Smooth muscle cell (in vitro differentiated cells): ENCODE measurements around the gene PTCHD1. TPM values are rescaled to one million over a fixed set of nuclear protein-coding genes. Genes with fewer than 3 reads are reported as not detected.

Experiments
- DNase-seq: peaks from one replicate; lab custom pipeline; 2025; ENCODE audit not compliant: unreplicated experiment; lab: John Stamatoyannopoulos, UW
- H2AFZ ChIP-seq: fragments of 200-600 bp; sonication (generic); 2 replicates; pipeline ENCODE4 v1.6.0; 2016; ENCODE audit warnings: antibody characterized with exemption, low read depth, mild to moderate bottlenecking
- H3F3A ChIP-seq: fragments of 200-600 bp; sonication (generic); 2 replicates; pipeline ENCODE4 v1.6.0; 2017; ENCODE audit warnings: antibody characterized with exemption, low read depth
- H3K27ac ChIP-seq: fragments of 200-600 bp; sonication (generic); 2 replicates; pipeline ENCODE4 v1.5.1; 2016; ENCODE audit warnings: low read depth, mild to moderate bottlenecking
- H3K27me3 ChIP-seq: fragments of 200-600 bp; sonication (generic); 2 replicates; pipeline ENCODE4 v1.6.1; 2016; ENCODE audit warnings: low read depth, mild to moderate bottlenecking
- H3K36me3 ChIP-seq: fragments of 200-600 bp; sonication (generic); 2 replicates; pipeline ENCODE4 v1.5.1; 2016; ENCODE audit warnings: low read depth
- H3K4me1 ChIP-seq: fragments of 200-600 bp; sonication (generic); 2 replicates; pipeline ENCODE4 v1.5.1; 2016; ENCODE audit warnings: low read depth
- H3K4me2 ChIP-seq: fragments of 200-600 bp; sonication (generic); 2 replicates; pipeline ENCODE4 v1.6.0; 2016; ENCODE audit warnings: mild to moderate bottlenecking
- H3K4me3 ChIP-seq: fragments of 200-600 bp; sonication (generic); 2 replicates; pipeline ENCODE4 v1.5.1; 2016; ENCODE audit warnings: mild to moderate bottlenecking
- H3K79me2 ChIP-seq: fragments of 200-600 bp; sonication (generic); 2 replicates; pipeline ENCODE4 v1.6.0; 2016; ENCODE audit warnings: low read depth, mild to moderate bottlenecking
- H3K9ac ChIP-seq: fragments of 200-600 bp; sonication (generic); 2 replicates; pipeline ENCODE4 v1.6.0; 2016; ENCODE audit warnings: low read depth
- H3K9me3 ChIP-seq: fragments of 200-600 bp; sonication (generic); replicated peaks from 2 replicates; pipeline ENCODE4 v1.5.1; 2016; ENCODE audit warnings: low read depth
- H4K20me1 ChIP-seq: fragments of 200-600 bp; sonication (generic); 2 replicates; pipeline ENCODE4 v1.6.0; 2016; ENCODE audit warnings: low read depth
- CTCF ChIP-seq: fragments of 200-600 bp; sonication (generic); IDR thresholded peaks from 2 replicates; pipeline ENCODE4 v1.5.1; 2017; ENCODE audit warnings: borderline replicate concordance, mild to moderate bottlenecking, antibody characterized with exemption; ENCODE audit not compliant: insufficient read depth, poor library complexity, severe bottlenecking
- WGBS: methylation state at CpG from one replicate; pipeline ENCODE4 v1.1.7; 2016; ENCODE audit warnings: low lambda C conversion rate; 5-methylcytosine and 5-hydroxymethylcytosine counted together
- polyA plus RNA-seq: library from polyadenylated mRNA; unstranded; fragments of >200 nt; fragmentation: Nextera tagmentation; extraction: Ambion mirVana; gene quantifications from 2 replicates; pipeline ENCODE4 v1.2.1, GENCODE V29; 2016
- total RNA-seq: library from RNA; depleted of rRNA; stranded (reverse); fragments of >200 nt; gene quantifications from 2 replicates; pipeline ENCODE4 v1.2.3, GENCODE V29; 2014

PTCHD1 gene
- total and polyA plus RNA-seq, 2 experiments from 2014 or later, result 0.40 to 0.87 TPM

DNA sequence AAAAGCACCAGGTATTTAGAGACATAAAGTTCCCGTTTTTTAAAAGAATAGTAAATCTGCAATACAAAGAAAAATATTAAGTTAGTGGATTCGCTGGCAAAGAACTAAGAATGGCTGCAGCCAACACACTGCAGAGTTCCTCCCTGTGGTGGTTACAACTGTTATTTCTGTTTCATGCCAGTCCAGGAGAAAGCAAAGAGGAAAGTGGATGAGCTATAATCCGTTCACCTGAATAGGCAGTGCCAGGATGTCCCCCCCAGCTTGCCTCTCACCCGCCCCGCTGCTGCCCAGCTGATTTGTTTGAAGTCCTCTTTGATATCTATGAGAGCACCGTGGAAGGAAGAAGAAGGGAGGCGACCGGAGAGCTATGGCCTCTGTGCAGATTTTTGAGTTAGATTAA lies 63.9 kb downstream of the PTCHD1 start:
- H3K27ac ChIP-seq, result no peak overlapping the region
- H3F3A ChIP-seq, result no peaks in the 10 kb centered on the region
- DNase-seq, result no peak
- H3K36me3 ChIP-seq, result no peaks in the 10 kb centered on the region
- no peak overlapping the region for H3K4me2 ChIP-seq
- H2AFZ ChIP-seq, result no peak overlapping the region
- H3K9me3 ChIP-seq, result no peaks in the 10 kb centered on the region
- TF ChIP-seq CTCF, result no peak
- H3K4me1 ChIP-seq, result no peaks in the 10 kb centered on the region
- no peaks in the 10 kb centered on the region for H3K79me2 ChIP-seq
- H3K4me3 ChIP-seq, result no peak overlapping the region
- peaks cover 3% of the 10 kb centered on the region for H3K27me3 ChIP-seq
- no peak overlapping the region for H3K9ac ChIP-seq
- WGBS, result 83% methylated on average over 8 of the region's 8 CpGs
- H4K20me1 ChIP-seq, result no peaks in the 10 kb centered on the region

DNA sequence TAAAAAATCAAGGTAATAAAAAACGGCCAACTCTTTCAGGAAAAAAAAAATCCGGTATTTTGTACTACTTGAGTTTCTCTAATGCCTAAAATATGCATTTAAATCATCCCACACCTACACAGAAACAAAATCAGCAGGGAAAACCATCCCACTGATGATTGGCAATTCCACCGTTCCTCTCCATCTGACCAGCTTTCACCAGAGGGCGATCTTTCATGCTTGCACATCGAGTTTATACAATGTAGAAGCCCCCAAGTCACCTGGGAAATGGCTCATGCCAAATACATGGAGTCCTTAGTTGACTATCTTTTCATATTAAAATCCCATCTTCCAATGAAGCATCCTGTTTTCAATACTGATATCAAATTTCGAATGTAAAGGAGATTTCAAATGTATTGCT lies 69.2 kb downstream of the PTCHD1 start:
- Histone ChIP-seq H3K36me3 (no peaks in the 10 kb centered on the region), H4K20me1 (no peaks in the 10 kb centered on the region), H2AFZ (no peak overlapping the region), H3K9ac (no peak overlapping the region), H3K27ac (no peak overlapping the region), H3K79me2 (no peaks in the 10 kb centered on the region), H3K4me2 (no peak overlapping the region), H3K4me3 (no peak overlapping the region), H3F3A (no peaks in the 10 kb centered on the region), H3K27me3 (no peaks in the 10 kb centered on the region), H3K4me1 (no peaks in the 10 kb centered on the region), H3K9me3 (no peaks in the 10 kb centered on the region)
- peak; percentile 18 for TF ChIP-seq CTCF
- DNase-seq, result no peak
- WGBS, result 69% methylated on average over 6 of the region's 6 CpGs

GRCh38 chrX:23422912-23423311 lies 88.3 kb downstream of the PTCHD1 start:
- no peak overlapping the region for H3K27ac ChIP-seq
- no peak for DNase-seq
- TF ChIP-seq CTCF, result no peak

GRCh38 chrX:23434356-23434884 lies 99.8 kb downstream of the PTCHD1 start:
- TF ChIP-seq CTCF, result no peak

More at GRCh38 chrX:23422912-23423311, 88.3 kb downstream of the PTCHD1 start:
- H4K20me1 ChIP-seq, result no peaks in the 10 kb centered on the region
- peaks cover 4% of the 10 kb centered on the region for H3K9me3 ChIP-seq
- H3K27me3 ChIP-seq, result no peaks in the 10 kb centered on the region
- no peak overlapping the region for H2AFZ ChIP-seq
- H3K4me2 ChIP-seq, result no peak overlapping the region
- WGBS, result 80% methylated on average over 1 of the region's 1 CpG
- no peaks in the 10 kb centered on the region for H3F3A ChIP-seq
- H3K9ac ChIP-seq, result no peak overlapping the region
- no peaks in the 10 kb centered on the region for H3K4me1 ChIP-seq
- no peaks in the 10 kb centered on the region for H3K79me2 ChIP-seq
- no peak overlapping the region for H3K4me3 ChIP-seq
- H3K36me3 ChIP-seq, result no peaks in the 10 kb centered on the region

More at GRCh38 chrX:23434356-23434884, 99.8 kb downstream of the PTCHD1 start:
- Histone ChIP-seq H3K9ac (no peak overlapping the region), H3K79me2 (no peaks in the 10 kb centered on the region), H2AFZ (no peak overlapping the region), H3F3A (no peaks in the 10 kb centered on the region), H3K27ac (no peak overlapping the region), H3K4me1 (no peaks in the 10 kb centered on the region), H4K20me1 (no peaks in the 10 kb centered on the region), H3K4me2 (no peak overlapping the region), H3K36me3 (no peaks in the 10 kb centered on the region), H3K4me3 (no peak overlapping the region), H3K9me3 (no peaks in the 10 kb centered on the region), H3K27me3 (no peaks in the 10 kb centered on the region)
- WGBS, result 73% methylated on average over 3 of the region's 3 CpGs
- no peak for DNase-seq
